ENCODE data around the gene TAAR1.
A peak's percentile ranks its signal among the peaks of the same experiment; 100 is the strongest.
"Not testable (repeated sequence)": the region's sequence is repeated elsewhere in the genome, so short reads cannot be mapped to it uniquely, and the experiment has no call there.

TAAR1 gene, protein sequence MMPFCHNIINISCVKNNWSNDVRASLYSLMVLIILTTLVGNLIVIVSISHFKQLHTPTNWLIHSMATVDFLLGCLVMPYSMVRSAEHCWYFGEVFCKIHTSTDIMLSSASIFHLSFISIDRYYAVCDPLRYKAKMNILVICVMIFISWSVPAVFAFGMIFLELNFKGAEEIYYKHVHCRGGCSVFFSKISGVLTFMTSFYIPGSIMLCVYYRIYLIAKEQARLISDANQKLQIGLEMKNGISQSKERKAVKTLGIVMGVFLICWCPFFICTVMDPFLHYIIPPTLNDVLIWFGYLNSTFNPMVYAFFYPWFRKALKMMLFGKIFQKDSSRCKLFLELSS

DNA sequence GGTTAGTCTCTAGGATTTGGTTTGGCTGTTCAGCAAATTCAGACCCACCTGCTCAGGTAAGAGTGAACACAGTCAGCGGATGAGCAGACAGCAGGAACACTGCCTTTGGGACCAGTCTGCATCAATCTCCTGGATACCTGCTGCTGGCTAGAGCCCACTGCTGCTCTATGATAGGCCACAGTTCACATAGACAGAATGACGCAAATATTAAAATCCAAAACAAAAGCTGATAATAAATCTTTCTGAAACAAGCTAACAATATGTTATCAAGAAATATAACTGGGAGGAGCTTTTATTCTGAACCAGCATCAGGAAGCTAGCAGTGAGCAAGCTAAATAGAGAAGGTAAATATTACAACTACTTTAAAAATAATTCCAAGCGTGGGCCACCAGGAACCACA is at the start of gene TAAR1:
Gene TAAR1 (minus strand): TSS at position 101 of the 400 bp plus-strand sequence. CDS start 13,179 bp downstream, outside the sequence.
- DNase-seq, result no peak

DNA sequence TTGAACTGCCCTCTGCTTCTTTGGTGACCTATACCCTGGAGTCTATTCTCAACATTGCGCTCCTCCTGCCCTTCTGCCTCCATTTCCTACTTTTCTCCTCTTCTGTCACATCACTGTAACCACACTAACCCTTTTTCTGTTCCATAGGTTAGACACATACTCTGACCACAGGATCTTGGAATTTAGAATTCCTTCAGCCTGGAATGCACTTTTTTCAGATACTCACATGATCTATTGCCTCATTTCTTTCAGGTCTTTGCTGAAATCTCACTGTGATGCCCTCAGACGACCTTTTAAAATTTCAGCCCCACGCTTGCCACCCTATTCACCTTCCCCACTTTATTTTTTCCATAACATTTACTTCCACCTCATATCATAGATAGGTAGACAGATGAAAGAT is 49.8 kb upstream of the TAAR1 start:
- DNase-seq, result no peak

DNA sequence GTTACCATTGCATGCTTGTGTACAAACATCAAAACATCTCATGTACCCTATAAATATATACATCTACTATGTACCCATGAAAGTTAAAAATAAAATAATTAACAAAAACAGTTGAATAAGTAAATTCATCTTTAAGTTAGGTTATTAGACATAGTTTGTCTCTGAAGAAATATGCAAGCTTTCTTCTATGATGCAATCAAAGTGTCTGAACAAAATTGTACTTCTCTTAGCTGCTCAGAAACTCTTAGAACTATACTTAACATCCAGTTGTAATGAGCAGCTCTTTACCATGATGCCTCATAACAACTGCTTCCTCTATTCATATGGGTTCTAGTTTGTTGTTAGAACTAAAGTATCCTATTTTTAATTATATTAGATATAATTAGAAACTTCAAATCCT is 49.0 kb upstream of the TAAR1 start:
- no peak for DNase-seq

GRCh38 chr6:132706756-132707155 is 47.8 kb upstream of the TAAR1 start:
- DNase-seq, result not testable (repeated sequence)

DNA sequence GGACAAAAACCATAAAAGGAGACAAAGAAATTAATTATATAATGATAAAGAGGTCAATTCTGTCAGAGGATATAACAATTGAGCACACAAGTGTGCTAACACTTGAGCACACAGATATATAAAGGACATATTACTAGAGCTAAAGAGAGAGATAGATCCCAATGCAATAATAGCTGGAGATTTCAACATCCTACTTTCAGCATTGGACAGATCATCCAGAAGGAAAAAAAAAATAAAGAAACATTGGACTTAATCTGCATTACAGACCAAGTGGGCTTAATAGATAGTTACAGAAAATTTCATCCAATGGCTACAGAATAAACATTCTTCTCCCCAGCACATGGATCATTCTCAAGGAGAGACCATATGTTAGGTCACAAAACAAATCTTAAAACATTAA is 45.0 kb upstream of the TAAR1 start:
- no peak for DNase-seq

DNA sequence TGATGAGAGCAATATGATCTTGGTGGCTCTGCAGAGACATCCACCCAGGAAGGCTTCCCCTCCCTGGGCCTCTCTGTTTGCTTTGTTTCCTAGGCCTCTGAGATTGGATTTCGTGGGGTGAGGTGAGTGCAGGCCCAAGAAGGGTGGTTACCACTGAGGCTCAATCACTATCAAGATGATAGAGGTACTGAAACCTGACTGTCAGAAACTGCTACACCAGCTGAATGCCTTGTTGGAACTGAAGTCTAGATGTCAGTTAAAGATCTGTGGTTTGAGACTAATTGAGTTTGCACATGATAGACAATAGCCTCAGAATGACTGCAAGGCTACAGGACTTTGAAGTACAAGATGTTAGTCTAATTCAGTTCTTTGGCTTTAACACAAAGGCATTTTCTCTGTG is 39.6 kb upstream of the TAAR1 start:
- no peak for DNase-seq

DNA sequence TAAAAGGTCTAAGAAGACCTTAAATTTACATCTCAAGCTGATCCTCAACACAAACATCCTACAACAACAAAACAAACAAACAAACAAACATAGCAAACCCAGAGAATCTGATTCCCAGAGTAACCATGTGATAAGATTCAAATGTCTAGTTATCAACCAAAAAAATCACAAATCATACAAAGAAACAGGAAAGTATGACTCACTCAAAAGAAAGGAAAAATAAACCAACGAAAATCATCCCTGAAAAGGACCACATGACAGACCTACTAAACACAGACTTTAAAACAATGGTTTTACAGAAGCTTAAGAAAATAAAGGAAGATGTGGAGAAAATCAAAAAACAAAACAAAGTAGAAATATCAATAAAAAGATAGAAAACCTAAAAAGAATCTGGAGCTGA is 36.8 kb upstream of the TAAR1 start:
- no peak for DNase-seq

GRCh38 chr6:132693478-132693877 is 34.5 kb upstream of the TAAR1 start:
- DNase-seq, result no peak

DNA sequence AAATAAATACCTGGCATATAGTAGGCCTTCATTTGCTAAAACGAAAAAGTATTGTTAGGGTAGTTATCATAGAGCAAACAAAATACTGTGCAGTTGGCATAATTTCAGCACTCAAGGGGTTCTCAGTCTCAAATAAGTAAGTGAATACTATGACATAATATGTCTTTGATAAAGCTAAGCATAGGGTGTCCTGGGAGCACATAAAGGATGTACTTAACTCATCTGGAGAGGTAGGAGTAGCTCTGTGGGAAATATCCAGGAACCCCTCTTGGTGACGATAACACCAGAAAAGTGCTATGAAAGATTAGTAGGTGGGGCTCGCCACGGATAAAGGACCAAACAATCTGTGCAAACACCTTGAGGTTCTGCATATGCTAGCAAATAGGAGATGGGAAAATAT is 31.7 kb upstream of the TAAR1 start:
- no peak for DNase-seq

GRCh38 chr6:132687306-132687705 is 28.3 kb upstream of the TAAR1 start:
- DNase-seq, result no peak

DNA sequence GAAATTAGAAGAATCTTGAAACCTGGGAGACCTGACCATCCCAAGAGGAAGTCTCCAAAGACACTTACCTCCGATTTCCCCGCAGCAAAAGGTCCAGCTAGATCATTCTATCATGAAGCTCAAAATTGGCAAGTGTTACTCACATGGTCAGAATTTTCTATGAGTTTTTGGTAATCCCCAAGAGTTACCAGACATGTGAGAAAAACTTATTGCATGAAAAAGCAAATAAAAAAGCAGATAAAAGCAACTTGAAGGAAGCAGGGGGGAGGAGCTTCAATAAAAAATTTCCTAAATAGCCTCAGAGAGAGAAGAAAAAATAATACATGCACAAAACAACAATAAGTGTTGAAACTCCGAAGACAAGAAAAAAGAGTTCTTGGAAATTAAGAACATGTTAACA is 27.5 kb upstream of the TAAR1 start:
- no peak for DNase-seq

DNA sequence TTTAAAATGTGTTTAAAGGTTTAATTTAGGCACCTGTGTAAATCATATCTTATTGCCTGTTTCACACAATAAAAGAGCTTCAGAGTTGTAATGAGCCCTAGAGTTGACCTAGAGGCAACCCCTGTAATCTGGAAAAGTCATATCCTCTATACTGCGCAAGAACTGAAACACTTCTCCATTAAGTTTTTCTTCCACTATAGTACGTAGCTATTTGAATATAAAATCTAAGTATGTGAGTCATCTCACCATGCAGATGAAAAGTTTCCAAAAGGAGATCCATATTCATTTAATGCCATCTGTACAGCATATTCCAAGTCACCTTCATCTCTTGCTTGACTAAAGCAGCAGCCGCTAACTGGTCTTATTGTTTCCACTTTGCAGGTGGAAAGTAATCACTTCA is 26.0 kb upstream of the TAAR1 start:
- DNase-seq, result no peak

- DNase-seq, result no peak
These were observed 25.3 kb upstream of the TAAR1 start for GRCh38 chr6:132684272-132684671.

GRCh38 chr6:132683543-132683942 is 24.6 kb upstream of the TAAR1 start:
- DNase-seq, result peak; percentile 31 to 42

- DNase-seq, result not testable (repeated sequence)
These were observed 20.1 kb upstream of the TAAR1 start for GRCh38 chr6:132679094-132679493.

DNA sequence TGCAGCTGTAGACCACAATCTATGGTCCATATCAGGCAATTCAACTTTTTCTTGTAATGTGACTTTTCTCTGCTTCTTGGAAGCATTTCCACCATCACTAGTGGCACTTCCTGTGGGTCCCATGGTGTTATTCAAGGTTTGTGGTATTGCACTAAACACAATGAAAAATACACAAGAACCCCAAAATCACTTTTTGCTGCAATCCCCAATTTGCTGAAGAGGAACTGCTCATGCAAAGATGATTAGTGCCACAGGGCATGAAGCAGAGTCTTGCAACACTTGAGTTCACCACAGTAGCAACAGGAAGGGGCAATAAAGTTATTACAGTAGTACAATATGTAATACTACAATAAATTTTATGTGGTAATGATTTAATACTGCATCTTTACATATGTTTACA is 16.8 kb upstream of the TAAR1 start:
- peak; percentile 6 to 13 for DNase-seq

DNA sequence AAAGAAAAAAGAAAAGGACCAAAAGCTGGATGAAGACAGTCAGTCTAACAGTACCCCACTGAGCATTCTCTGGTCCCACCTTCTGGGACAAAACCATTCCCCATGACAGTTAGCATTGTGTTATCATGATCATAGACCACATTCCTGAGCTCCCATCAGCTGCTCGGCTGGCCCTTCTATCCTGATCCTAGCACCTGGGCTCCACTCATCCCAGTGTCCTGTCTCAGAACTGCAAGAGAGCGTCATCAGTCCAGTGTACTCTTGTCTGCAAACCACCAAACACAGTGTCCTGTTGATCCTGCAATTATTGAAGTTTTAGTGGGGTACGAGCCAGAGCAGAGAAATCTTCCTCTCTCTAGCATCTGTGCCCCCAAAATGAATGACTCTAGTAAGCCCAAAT is 16.0 kb upstream of the TAAR1 start:
- no peak for DNase-seq

DNA sequence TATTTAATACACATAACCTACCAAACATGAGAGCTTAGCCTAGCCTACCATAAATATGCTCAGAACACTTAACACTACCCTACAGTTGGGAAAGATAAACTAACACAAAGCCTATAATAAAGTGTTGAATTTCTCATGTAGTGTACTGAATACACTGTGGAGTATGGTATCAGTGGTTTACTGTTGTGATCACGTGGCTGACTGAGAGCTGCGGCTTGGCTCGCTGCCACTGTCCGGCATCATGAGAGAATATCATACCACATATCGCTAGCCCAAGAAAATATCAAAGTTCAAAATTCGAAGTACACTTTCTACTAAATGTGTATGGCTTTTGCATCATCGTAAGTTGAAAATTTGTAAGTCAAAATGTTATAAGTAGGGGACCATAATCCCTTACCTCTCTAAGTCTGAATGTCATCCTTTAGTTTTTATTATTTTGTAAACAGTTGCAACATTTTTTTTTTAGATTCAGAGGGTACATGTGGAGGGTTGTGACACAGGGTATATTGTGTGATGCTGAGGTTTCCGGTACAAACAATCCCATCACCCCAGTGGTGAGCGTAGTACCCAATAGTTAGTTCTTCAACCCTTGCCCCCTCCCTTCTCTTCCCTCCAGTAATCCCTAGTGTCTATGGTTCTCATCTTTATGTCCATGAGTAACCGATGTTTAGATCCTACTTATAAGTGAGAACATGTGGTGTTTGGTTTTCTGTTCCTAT is 14.6 kb upstream of the TAAR1 start:
- DNase-seq, result no peak

GRCh38 chr6:132671295-132671694 is 12.3 kb upstream of the TAAR1 start:
- DNase-seq, result no peak

DNA sequence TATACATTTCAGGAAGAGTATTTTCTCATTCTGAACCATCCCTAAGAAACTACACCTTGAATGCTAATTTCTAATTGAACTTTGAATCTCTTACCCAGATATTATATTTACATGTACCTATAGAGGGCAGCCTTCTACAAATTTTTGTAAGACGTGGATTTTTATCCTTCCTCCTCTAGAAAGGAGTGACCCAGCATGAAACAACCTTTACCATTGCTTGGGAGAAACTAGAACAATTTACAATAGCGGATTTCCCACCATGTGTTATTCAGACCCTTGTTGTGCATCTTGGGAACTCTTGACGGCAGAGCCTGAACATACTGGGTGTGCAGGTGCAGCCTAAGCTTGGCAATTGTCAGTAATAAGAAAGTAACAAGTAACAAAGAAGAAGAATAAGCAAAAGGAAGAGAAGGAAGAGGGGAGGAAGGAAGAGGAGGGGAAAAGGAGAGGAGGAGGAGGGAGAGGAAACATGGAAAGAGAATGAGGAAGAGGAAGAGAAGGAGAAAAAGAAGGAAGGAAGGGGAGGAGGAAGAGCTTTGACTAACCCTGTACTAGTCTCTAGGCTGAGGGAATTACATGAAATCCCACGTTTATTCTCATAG is 10.8 kb upstream of the TAAR1 start:
- DNase-seq, result peak; percentile 78 to 84

- DNase-seq, result no peak
These were observed 7.1 kb upstream of the TAAR1 start for GRCh38 chr6:132666118-132666517.

DNA sequence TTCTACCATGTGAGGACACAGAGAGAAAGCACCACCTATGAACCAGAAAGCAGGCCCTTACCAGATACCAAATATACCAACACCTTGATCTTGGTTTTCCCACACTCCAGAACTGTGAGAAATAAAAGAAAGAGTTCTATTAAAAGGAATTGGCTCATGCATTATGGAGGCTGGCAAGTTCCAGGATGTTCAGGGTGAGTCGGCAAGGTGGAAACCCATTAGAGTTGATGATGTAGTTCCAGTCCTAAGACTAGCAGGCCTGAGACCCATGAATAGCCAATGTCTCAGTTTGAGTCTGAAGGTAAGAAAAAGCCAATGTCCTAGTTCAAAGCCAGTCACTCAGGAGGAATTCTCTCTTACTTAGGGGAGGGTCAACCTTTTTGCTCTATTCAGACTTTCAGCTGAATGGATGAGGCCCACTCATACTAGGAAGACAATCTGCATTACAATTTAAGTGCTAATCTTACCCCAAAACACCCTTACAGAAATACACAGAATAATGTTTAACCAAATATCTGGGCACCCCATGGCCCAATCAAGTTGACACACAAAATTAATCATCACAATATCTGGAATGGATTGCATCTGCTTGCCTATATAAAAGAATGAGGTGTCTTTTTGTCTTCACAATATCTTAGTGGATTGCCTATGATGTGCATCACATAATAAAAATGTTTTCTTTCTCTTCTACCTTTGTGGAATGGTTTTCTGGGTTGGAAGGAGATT is 5.5 kb upstream of the TAAR1 start:
- DNase-seq, result no peak

- DNase-seq, result no peak
These were observed 4.7 kb upstream of the TAAR1 start for GRCh38 chr6:132663661-132664060.
